IMR-90 (cell line): ENCODE measurements around the gene TIMM29. TPM values are rescaled to one million over a fixed set of nuclear protein-coding genes. Genes with fewer than 3 reads are reported as not detected.

Source experiments
- ATAC-seq: fragments of 200-7000 bp; cut with Tn5 transposase; 2 replicates; pipeline ENCODE4 v1.9.1; 2020; ENCODE audit warnings: low read depth, mild to moderate bottlenecking, moderate library complexity
- BruUV-seq: library from RNA; stranded (reverse); fragments of 400-500 nt; replicated peaks from 2 replicates; lab custom pipeline; 2021; lab: Mats Ljungman, UMichigan
- CTCF ChIA-PET: fragments of 300-600 bp; formaldehyde crosslinking; extraction: SDS; loops from one replicate; lab custom pipeline; 2021; ENCODE audit warnings: antibody characterized with exemption; lab: Yijun Ruan, JAX
- POLR2A ChIA-PET: fragments of 300-600 bp; sonication (Branson Sonifier 250); formaldehyde crosslinking; loops from one replicate; lab custom pipeline; 2022; ENCODE audit warnings: antibody characterized with exemption; ENCODE audit not compliant: unreplicated experiment; lab: Charles Lee
- DNase-seq: peaks from one replicate; pipeline ENCODE4 v3.0.0; 2013
- H2AFZ ChIP-seq: replicated peaks from 2 replicates; pipeline ENCODE3; 2013; ENCODE audit warnings: low read length, mild to moderate bottlenecking; ENCODE audit not compliant: poor library complexity
- H2AK5ac ChIP-seq: 2 replicates; pipeline ENCODE4 v1.6.1; 2013; ENCODE audit warnings: low read depth, low read length, inconsistent platforms
- H2AK9ac ChIP-seq: replicated peaks from 2 replicates; pipeline ENCODE3; 2013; ENCODE audit warnings: mild to moderate bottlenecking, low read depth, low read length, moderate library complexity; ENCODE audit not compliant: poor library complexity
- H2BK120ac ChIP-seq: 2 replicates; pipeline ENCODE4 v1.6.1; 2013; ENCODE audit warnings: low read depth, low read length, inconsistent platforms
- H2BK15ac ChIP-seq: 3 replicates; pipeline ENCODE4 v1.6.1; 2013; ENCODE audit warnings: low read depth, low read length, inconsistent platforms
- H2BK20ac ChIP-seq: 2 replicates; pipeline ENCODE4 v1.6.1; 2013; ENCODE audit warnings: low read depth, mild to moderate bottlenecking, inconsistent platforms, low read length, moderate library complexity
- H2BK5ac ChIP-seq: 2 replicates; pipeline ENCODE4 v1.6.1; 2013; ENCODE audit warnings: mild to moderate bottlenecking, low read depth, low read length, inconsistent platforms; ENCODE audit not compliant: poor library complexity, severe bottlenecking
- H3K14ac ChIP-seq: replicated peaks from 2 replicates; pipeline ENCODE4 v1.6.1; 2013; ENCODE audit warnings: low read depth, low read length, inconsistent platforms
- H3K18ac ChIP-seq: 2 replicates; pipeline ENCODE4 v1.6.1; 2013; ENCODE audit warnings: low read depth, low read length, control low read depth
- H3K23ac ChIP-seq: 2 replicates; pipeline ENCODE4 v1.6.1; 2013; ENCODE audit warnings: low read depth, low read length, inconsistent platforms
- H3K27ac ChIP-seq: 2 replicates; pipeline ENCODE4 v1.5.1; 2013; ENCODE audit warnings: mild to moderate bottlenecking, control low read depth, low read length; ENCODE audit not compliant: insufficient read depth
- H3K27me3 ChIP-seq: 2 replicates; pipeline ENCODE4 v1.6.1; 2013; ENCODE audit warnings: low read length; ENCODE audit not compliant: control insufficient read depth, insufficient read depth
- H3K36me3 ChIP-seq: 2 replicates; pipeline ENCODE4 v1.6.1; 2013; ENCODE audit warnings: low read length, mixed read lengths; ENCODE audit not compliant: control insufficient read depth, insufficient read depth
- H3K4ac ChIP-seq: 2 replicates; pipeline ENCODE4 v1.6.1; 2013; ENCODE audit warnings: low read depth, low read length, inconsistent platforms
- H3K4me1 ChIP-seq: 2 replicates; pipeline ENCODE4 v1.6.1; 2013; ENCODE audit warnings: low read length, mixed read lengths; ENCODE audit not compliant: control insufficient read depth, insufficient read depth
- H3K4me2 ChIP-seq: 2 replicates; pipeline ENCODE4 v1.6.1; 2013; ENCODE audit warnings: low read depth, mild to moderate bottlenecking, control low read depth, low read length, moderate library complexity
- H3K4me3 ChIP-seq: 2 replicates; pipeline ENCODE4 v1.5.1; 2013; ENCODE audit warnings: low read depth, mild to moderate bottlenecking, control low read depth, low read length, moderate library complexity; ENCODE audit not compliant: insufficient read depth
- H3K56ac ChIP-seq: 2 replicates; pipeline ENCODE4 v1.6.1; 2013; ENCODE audit warnings: low read length, inconsistent platforms; ENCODE audit not compliant: insufficient read depth; ENCODE audit errors: extremely low read depth
- H3K79me1 ChIP-seq, 2 experiments: 2 replicates each; pipeline ENCODE4 v1.6.1; 2013; ENCODE audit warnings: low read length in 2 of 2, inconsistent platforms in 1 of 2, low read depth in 1 of 2
- H3K9ac ChIP-seq: 2 replicates; pipeline ENCODE4 v1.6.1; 2013; ENCODE audit warnings: low read depth, low read length, control low read depth
- H3K9me1 ChIP-seq: 2 replicates; pipeline ENCODE4 v1.6.1; 2013; ENCODE audit warnings: low read length, inconsistent platforms; ENCODE audit not compliant: insufficient read depth
- H3K9me3 ChIP-seq: 2 replicates; pipeline ENCODE4 v1.6.1; 2013; ENCODE audit warnings: low read length; ENCODE audit not compliant: control insufficient read depth, insufficient read depth
- H4K20me1 ChIP-seq: 2 replicates; pipeline ENCODE4 v1.6.1; 2013; ENCODE audit warnings: low read length, inconsistent platforms; ENCODE audit not compliant: insufficient read depth
- H4K5ac ChIP-seq: 2 replicates; pipeline ENCODE4 v1.6.1; 2013; ENCODE audit warnings: mild to moderate bottlenecking, low read depth, low read length, control low read depth
- H4K8ac ChIP-seq, 2 experiments: 2 replicates each; pipeline ENCODE4 v1.6.1; 2013; ENCODE audit warnings: low read depth in 2 of 2, low read length in 2 of 2, control low read depth in 1 of 2, inconsistent platforms in 1 of 2
- H4K91ac ChIP-seq: 2 replicates; pipeline ENCODE4 v1.6.1; 2013; ENCODE audit warnings: low read depth, low read length, inconsistent platforms; ENCODE audit not compliant: insufficient read depth
- BHLHE40 ChIP-seq: fragments of 150-350 bp; IDR thresholded peaks from 2 replicates; pipeline ENCODE4 v1.6.1; 2016; ENCODE audit warnings: mild to moderate bottlenecking, low read depth, low read length
- CEBPB ChIP-seq: IDR thresholded peaks from 2 replicates; pipeline ENCODE4 v1.6.1; 2012; ENCODE audit warnings: low read depth, low read length, improper control_type of control experiment
- CHD1 ChIP-seq: IDR thresholded peaks from 2 replicates; pipeline ENCODE4 v1.6.1; 2012; ENCODE audit warnings: low read depth, low read length, improper control_type of control experiment
- CTCF ChIP-seq: conservative IDR thresholded peaks from 2 replicates; pipeline ENCODE4 v1.5.1; 2012; ENCODE audit warnings: mild to moderate bottlenecking, low read depth, low read length, improper control_type of control experiment
- FOS ChIP-seq: fragments of 150-350 bp; IDR thresholded peaks from 2 replicates; pipeline ENCODE4 v1.6.1; 2016; ENCODE audit warnings: low read depth, low read length
- MAFK ChIP-seq: IDR thresholded peaks from 2 replicates; pipeline ENCODE4 v1.6.1; 2012; ENCODE audit warnings: low read depth, low read length, improper control_type of control experiment
- RAD21 ChIP-seq: IDR thresholded peaks from 2 replicates; pipeline ENCODE4 v1.6.1; 2012; ENCODE audit warnings: low read length, improper control_type of control experiment
- SMC3 ChIP-seq: fragments of 150-350 bp; IDR thresholded peaks from 2 replicates; pipeline ENCODE4 v1.6.1; 2016; ENCODE audit warnings: low read depth, mild to moderate bottlenecking, antibody characterized with exemption, low read length, moderate library complexity
- USF2 ChIP-seq: fragments of 150-350 bp; IDR thresholded peaks from 2 replicates; pipeline ENCODE4 v1.6.1; 2017; ENCODE audit warnings: mild to moderate bottlenecking, antibody characterized with exemption, low read length, low read depth
- WGBS, 2 experiments: methylation state at CpG; one replicate each; pipeline versions ENCODE4 v1.1.5 to v1.1.7; 2013; ENCODE audit warnings: missing lambda C conversion rate in 2 of 2; ENCODE audit not compliant: insufficient read length in 1 of 2; ENCODE audit errors: extremely low coverage in 2 of 2; 5-methylcytosine and 5-hydroxymethylcytosine counted together
- dilution Hi-C: fragments of 300-500 bp; cut with HindIII; formaldehyde crosslinking; loops from one replicate; pipeline ENCODE4 v1.14.3; 2018; ENCODE audit warnings: low sequenced_read_pairs; ENCODE audit not compliant: unreplicated experiment
- in situ Hi-C: fragments of 300-500 bp; cut with MboI; formaldehyde crosslinking; loops from 3 replicates; pipeline ENCODE4 v1.14.3; 2019; ENCODE audit warnings: low sequenced_read_pairs, inconsistent platforms, mixed read lengths
- intact Hi-C: fragments of 100-400 bp; cut with micrococcal nuclease; formaldehyde crosslinking; loops from 2 replicates; pipeline ENCODE4 v1.10.0; 2022
- polyA plus RNA-seq, 3 experiments: library from polyadenylated mRNA; depleted of rRNA; stranded (reverse); fragments of >200 nt; gene quantifications; 2 replicates each; pipeline ENCODE4 v1.2.3, GENCODE V29; 2012; ENCODE audit warnings: low replicate concordance in 1 of 3
- total RNA-seq: library from RNA; depleted of rRNA; stranded (reverse); fragments of >200 nt; gene quantifications from 2 replicates; pipeline ENCODE4 v1.2.3, GENCODE V29; 2012

TIMM29 gene
- total and polyA plus RNA-seq, 2 of the 4 experiments (the other 2 are of a cell fraction): 9.3 to 13.4 TPM

- dilution Hi-C loops: no loop called here
- no TSS peak for BruUV-seq
Observed at GRCh38 chr19:10924597-10924996, 4.0 kb upstream of the TIMM29 start.

More at GRCh38 chr19:10924597-10924996, 4.0 kb upstream of the TIMM29 start:
- POLR2A ChIA-PET: no interaction called here
- no peak overlapping the region for H3K4me2 ChIP-seq
- H3K9me3 ChIP-seq: no peaks in the 10 kb centered on the region
- no peak overlapping the region for H3K27ac ChIP-seq
- no peak overlapping the region for H3K14ac ChIP-seq
- peaks cover 9% of the 10 kb centered on the region for H3K9me1 ChIP-seq
- peaks cover 12 to 31% of the 10 kb centered on the region in 2 experiments; a peak in 3 of 4 replicates for H3K79me1 ChIP-seq
- H3K23ac ChIP-seq: no peak overlapping the region
- no peak overlapping the region for H2AK9ac ChIP-seq
- DNase-seq: no peak
- no peak overlapping the region for H2BK20ac ChIP-seq
- H3K36me3 ChIP-seq: peaks cover 56% of the 10 kb centered on the region
- peaks cover 6% of the 10 kb centered on the region for H4K20me1 ChIP-seq
- H4K91ac ChIP-seq: no peak overlapping the region
- WGBS, 2 experiments: 100% methylated on average over 3 of the region's 13 CpGs; no CpG with 5 or more reads in 1 of the 2 experiments
- no peak overlapping the region for H3K4me3 ChIP-seq
- no peak overlapping the region for H3K9ac ChIP-seq
- H3K4me1 ChIP-seq: peaks cover 10% of the 10 kb centered on the region
- H3K18ac ChIP-seq: no peak overlapping the region
- in situ Hi-C loops (no loop called here), intact Hi-C loops (no loop called here)
- no peak overlapping the region for H4K5ac ChIP-seq
- H2AFZ ChIP-seq: no peak overlapping the region
- CTCF ChIA-PET: no interaction called here
- H2BK5ac ChIP-seq: no peak overlapping the region
- no peak overlapping the region for H3K4ac ChIP-seq
- TF ChIP-seq BHLHE40 (no peak), RAD21 (no peak), CEBPB (no peak), MAFK (no peak), USF2 (no peak), FOS (no peak), SMC3 (no peak), CTCF (no peak), CHD1 (no peak)
- H2BK120ac ChIP-seq: no peak overlapping the region
- H3K27me3 ChIP-seq: no peaks in the 10 kb centered on the region
- no peak for ATAC-seq
- H4K8ac ChIP-seq: no peak overlapping the region
- no peak overlapping the region for H2BK15ac ChIP-seq
- no peak overlapping the region for H2AK5ac ChIP-seq
- H3K56ac ChIP-seq: no peak overlapping the region
